Astrocyte (in vitro differentiated cells and primary cell): ENCODE measurements around the gene CTSK.

Experiments used
- EZH2 ChIP-seq: IDR thresholded peaks from 2 replicates; pipeline ENCODE4 v1.6.1; 2012; ENCODE audit warnings: mild to moderate bottlenecking, low read length, inconsistent platforms; ENCODE audit not compliant: insufficient read depth
- TF ChIP-seq, protein P1 (sequence below): IDR thresholded peaks from 2 replicates; pipeline ENCODE4 v1.5.1; 2011; ENCODE audit warnings: low read depth, mild to moderate bottlenecking, inconsistent platforms, low read length, moderate library complexity; ENCODE audit not compliant: insufficient read depth

DNA sequence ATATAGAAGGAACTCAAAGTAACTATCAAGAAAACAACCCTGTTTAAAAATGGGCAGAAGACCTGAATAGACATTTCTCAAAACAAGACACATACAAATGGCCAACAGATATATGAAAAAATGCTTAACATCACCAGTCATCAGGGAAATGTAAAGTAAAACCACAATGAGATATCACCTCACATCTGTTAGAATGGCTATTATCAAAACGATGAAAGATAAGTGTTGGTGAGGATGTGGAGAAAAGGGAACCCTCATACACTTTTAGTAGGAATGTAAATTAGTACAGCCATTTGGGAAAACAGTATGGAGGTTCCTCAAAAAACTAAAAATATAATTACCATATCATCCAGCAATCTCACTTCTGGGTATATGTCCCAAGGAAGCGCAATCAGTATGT, 45.5 kb downstream of the CTSK start:
- TF ChIP-seq, protein P1, sequence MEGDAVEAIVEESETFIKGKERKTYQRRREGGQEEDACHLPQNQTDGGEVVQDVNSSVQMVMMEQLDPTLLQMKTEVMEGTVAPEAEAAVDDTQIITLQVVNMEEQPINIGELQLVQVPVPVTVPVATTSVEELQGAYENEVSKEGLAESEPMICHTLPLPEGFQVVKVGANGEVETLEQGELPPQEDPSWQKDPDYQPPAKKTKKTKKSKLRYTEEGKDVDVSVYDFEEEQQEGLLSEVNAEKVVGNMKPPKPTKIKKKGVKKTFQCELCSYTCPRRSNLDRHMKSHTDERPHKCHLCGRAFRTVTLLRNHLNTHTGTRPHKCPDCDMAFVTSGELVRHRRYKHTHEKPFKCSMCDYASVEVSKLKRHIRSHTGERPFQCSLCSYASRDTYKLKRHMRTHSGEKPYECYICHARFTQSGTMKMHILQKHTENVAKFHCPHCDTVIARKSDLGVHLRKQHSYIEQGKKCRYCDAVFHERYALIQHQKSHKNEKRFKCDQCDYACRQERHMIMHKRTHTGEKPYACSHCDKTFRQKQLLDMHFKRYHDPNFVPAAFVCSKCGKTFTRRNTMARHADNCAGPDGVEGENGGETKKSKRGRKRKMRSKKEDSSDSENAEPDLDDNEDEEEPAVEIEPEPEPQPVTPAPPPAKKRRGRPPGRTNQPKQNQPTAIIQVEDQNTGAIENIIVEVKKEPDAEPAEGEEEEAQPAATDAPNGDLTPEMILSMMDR: no peak
- no peak for TF ChIP-seq EZH2
